ENCODE data around the gene BRAT1.
"Not testable (repeated sequence)": the region's sequence is repeated elsewhere in the genome, so short reads cannot be mapped to it uniquely, and the experiment has no call there.

BRAT1 gene

DNA sequence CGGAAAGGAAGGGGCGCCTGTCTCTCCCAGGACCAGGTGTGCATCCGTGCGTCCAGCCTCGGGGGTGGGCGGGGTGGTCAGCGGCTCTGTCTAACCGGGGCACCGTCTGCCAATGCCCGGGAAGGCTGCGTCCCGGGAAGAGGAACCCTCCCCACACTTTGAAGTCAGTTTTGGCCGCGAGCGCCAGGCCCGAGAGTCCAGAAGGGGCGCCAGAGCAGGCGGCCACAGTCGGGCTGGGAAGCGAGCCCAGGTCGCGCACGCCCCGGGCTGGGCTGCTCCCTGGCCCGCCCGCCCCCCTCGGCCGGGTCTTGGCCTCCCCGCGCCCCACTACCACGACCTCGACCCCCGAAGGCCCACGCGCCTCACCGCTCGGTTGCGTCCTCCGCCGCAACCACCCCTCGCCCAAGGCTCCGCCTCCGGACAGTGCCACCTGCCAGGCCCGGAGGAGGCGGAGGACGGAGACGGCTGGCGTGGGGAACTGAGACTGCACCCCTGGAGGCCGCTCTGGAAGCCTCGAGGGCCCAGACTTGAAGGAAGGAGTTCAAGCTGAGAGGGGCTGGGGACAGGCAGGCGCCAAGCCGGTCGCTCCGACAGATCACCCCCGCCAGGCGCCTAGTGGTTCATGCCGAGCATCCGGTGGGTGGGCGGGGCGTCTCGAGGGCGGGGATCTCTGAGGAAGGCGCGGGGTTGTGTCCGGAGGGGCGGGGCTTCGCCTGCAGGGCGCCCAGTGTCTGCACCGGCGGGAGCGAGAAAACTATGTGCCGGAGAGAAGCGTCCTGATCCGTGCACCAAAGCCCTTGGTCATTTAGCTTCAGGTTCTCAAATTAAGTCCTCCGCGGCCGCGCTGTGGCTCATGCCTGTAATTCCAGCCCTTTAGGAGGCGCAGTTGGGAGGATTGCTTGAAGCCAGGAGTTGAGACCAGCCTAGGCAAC is at the start of gene BRAT1:
BRAT1 (minus strand) TSS at position 404 of the 932 bp plus-strand sequence. CDS start 1,093 bp downstream, outside the sequence.
- DNase-seq, result peak; percentile 97

DNA sequence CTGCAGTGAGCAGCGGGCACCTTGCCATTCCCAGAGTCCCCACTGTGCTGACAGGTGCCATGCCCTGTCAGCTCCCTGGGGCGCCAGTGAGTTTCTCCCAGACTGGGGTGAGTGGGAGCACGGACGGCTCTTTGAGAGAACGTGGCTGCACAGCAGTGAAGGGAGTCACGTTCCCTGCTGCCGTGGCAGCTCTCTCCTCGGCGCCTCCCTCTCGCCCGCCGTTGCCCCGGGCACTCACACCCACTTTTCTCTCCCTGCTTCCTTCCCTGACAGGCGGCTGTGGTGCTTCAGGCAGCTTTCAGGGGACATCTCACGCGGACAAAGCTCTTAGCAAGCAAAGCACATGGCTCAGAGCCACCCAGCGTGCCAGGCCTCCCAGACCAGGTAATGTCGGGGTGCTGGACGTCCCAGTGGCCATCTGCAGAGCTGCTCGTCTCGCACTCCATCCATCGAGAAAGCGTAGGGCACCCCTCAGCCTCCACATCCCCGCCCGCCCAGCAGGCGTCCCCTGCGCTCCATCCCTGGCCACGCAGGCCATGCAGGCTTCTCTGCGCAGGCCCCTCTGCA is 49.4 kb upstream of the BRAT1 start:
- no peak for DNase-seq

GRCh38 chr7:2603044-2603965 is 48.0 kb upstream of the BRAT1 start:
- DNase-seq, result no peak

DNA sequence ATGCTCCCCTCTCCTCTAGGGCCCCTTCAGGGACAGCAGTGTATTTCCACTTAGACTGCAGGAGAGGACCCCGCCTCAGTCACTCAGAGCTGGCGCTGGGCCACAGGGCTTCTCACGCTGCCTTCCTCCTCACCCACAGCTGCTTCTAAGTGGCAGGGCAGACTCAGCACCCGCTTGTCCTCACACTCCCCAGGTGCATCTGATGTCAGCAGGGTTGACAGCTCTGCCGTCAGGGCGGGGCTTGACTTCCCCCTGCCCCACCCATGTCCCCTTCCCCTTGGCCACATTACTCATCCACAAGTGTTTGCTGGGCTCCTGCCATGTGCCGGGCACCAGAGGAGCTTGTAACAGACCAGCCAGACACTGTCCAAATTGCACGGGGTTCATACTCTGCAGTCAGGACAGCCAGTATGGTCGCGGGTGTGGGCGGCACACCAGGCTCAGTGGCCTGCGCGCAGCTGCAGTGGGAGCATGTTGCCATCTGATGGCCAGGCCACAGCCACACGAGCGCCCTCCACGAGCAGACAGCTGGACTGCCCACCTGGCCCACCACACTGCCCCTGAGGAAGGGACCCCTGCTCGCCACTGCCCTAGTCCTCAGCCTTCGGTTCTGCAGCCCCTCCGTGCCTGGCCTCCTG is 47.2 kb upstream of the BRAT1 start:
- DNase-seq, result no peak

DNA sequence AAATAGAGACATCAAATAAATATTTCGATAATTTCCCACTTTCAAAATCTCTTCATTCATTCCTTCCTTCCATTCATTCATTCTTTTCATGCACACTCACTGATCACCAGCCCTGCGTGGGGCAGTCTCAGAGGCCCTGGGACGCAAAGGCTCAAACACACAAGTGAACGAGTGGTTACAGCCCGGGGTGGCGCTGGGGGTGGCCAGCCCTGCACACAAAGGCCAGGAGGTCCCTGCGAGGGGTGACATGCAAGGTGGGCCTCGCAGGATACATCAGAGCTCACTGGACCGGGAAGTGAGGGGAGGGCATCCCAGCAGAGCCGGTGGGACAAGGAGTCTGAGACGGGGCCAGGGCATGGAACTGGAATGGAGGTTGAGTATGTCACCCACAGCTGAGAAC is 46.6 kb upstream of the BRAT1 start:
- no peak for DNase-seq

GRCh38 chr7:2601065-2601464 is 45.7 kb upstream of the BRAT1 start:
- no peak for DNase-seq

GRCh38 chr7:2598154-2598823 is 43.0 kb upstream of the BRAT1 start:
- DNase-seq, result no peak

DNA sequence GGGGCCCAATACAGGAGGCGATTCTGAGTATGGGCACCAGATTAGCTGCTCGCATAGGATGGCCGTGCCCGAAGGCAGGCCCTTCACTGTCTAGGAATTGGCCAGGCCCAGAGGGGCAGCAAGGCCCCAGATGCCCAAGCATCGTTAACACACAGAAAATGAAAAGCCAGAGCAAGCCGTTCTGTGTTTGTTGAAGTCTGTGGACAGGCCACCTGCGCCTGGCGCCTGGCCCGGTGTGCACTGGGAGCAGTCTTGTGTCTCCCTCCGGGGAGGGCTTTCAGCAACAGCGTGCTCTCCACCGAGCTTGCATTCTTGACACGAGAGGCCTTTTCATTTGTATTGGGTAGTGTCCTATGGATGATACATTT is 41.9 kb upstream of the BRAT1 start:
- DNase-seq, result no peak

- DNase-seq, result no peak
Observed at GRCh38 chr7:2596464-2597272, 41.3 kb upstream of the BRAT1 start.

DNA sequence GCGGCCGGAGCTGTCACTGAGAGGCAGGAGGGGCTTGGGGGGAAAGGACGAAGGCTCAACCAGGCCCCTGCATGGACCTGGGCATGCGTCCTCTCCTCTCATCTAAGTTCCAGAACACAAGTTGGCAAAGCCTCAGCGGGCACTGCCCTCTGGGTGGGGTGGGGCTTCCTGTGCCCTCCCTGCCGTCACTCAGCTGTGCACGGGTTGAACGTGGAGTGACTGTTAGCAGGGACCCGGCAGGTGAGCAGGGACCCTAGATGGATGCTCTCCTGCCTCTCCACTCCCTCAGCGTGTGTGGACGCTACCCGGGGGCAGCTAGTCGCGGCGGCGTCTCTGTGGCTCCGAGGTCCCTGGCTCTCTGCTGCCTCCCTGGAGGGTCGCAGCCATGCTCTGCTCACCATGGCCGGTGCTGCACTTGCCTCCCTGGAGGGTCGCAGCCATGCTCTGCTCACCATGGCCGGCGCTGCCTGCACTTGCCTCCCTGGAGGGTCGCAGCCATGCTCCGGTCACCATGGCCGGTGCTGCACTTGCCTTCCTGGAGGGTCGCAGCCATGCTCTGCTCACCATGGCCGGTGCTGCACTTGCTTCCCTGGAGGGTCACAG is 40.0 kb upstream of the BRAT1 start:
- no peak for DNase-seq

GRCh38 chr7:2594599-2594998 is 39.3 kb upstream of the BRAT1 start:
- no peak for DNase-seq

- DNase-seq, result no peak
Observed at GRCh38 chr7:2593036-2593727, 37.9 kb upstream of the BRAT1 start.

DNA sequence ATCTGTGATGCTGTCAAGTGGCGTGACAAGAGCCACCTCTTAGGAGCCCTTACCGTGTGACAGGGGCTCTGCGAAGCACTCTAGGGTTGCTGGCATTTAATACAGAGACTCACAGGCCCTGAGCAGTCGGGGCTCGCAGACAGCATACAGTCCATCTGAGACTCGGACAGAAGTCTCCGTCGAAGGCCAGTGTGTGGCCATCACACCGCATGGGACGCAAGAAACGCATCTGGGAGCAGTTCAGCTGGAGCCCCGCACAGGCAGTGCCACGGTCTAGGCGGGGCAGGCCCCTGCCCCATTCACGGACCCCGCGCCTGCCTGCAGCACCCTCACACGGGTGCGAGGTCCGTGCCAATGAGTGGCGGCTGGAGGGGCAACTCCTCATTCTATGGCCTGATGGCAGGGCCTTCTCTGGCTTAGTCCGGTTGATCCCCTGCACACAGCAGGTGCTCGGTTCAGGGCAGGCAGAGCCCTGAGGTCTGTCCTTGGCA is 37.1 kb upstream of the BRAT1 start:
- DNase-seq, result no peak

DNA sequence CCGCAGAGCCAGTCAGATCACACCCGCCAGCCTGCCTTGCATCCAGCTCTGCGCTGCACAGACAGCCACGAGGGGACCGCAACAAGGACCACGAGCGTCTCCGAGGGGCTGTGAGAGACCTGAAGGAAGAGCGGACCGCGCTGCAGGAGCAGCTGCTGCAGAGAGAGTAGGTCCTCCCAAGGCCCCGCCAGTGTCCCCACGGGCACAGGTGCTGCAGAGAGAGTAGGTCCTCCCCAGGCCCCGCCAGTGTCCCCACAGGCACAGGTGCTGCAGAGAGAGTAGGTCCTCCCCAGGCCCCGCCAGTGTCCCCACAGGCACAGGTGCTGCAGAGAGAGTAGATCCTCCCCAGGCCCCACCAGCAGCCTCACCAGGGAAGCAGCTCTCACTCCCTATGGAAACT is 34.6 kb upstream of the BRAT1 start:
- DNase-seq, result not testable (repeated sequence)

DNA sequence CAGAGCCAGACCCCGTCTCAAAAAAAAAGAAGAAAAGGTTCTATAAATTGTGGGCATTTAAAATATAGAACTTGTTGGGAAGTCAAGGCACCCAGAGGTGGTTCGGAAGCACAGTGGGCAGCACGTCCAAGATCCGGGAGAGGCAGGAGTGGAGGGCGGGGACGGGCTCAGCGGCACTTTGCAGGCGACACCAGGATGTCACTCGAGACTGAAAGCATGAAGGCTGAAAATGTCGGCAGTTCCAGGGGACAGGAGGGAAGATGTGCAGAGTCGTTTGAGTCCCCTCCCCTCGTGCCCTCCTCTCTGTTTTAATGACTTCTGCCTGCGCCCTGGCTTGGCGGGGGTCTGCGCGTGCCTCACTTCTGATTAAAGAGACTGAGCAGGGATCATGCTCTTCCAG is 34.0 kb upstream of the BRAT1 start:
- DNase-seq, result no peak

DNA sequence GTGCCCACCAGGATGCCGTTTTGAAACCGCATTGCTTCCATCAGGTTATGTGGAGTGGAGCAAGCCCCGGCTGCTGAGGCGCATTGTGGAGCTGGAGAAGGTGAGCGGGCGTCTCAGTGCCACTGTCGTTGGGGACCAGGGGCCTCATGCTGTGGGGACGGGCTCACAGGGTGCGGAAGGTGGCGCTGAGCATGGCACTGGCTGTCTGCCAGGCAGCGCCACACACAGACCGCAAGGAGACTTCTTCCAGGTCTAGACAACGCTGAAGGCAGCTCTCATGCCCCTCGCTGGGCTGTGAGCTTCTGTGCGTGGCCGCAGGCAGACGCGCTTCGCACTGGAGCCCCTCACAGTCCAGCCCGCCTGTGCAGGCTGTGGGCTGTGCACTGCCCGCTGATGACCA is 32.5 kb upstream of the BRAT1 start:
- DNase-seq, result no peak

GRCh38 chr7:2587134-2587533 is 31.8 kb upstream of the BRAT1 start:
- DNase-seq, result no peak

DNA sequence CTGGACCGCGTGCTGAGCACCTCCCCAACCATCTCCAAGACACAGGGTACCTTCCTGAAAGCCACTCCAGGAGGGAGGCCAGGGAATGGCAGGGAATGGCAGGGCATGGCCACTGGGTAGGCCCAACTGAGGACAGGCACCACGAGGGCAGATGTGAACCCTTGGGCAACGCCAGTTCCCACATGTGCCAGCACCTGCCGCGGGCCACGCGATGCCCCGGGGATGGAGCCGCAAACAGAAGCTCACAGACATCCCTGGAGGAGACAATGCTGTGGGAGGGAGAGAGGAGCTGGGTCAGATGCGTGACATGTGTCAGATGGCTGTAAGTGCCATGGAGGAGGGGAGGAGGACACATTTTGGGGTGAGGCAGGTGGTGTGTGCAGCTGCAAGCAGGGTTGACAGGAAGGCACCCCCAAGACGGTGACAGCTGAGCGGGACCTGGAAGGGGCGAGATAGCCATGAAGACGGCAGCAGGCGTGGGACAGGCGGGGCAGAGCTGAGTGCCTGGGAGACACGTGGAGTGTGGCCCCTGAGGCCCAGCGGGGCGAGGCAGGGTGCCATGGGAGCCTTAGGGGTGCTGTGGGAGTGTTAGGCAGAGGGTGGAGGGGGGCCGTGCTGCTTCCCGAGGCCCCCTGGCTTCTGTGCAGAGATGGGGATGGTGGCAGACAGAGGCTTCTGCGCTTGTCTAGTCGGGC is 31.1 kb upstream of the BRAT1 start:
- no peak for DNase-seq

DNA sequence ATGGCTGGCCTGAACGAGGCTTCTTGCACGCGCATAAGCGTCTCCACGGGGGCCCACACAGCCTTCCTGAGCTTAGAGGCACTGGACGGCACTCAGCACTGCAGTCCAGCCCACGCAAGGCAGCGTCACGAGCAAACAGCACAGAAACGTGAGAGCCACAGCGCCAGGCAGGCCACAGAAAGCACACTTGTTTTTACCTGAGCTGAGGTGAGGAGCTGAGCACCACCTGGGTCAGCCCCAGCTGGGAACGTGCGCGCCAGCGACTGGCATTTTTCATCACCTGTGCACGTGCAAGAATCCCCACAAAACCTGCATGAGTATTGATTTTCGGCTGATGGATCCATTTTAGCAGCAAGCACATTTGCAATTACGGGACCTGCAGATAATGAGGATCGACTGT is 30.1 kb upstream of the BRAT1 start:
- DNase-seq, result no peak

All from activated T-cell treated with anti-CD3 and anti-CD28 coated beads, Interleukin-2, amount 50 U/mL, for 48 hours (primary cell).